IMR-90 (cell line): ENCODE measurements around the gene MDFI. TPM values are rescaled to one million over a fixed set of nuclear protein-coding genes. Genes with fewer than 3 reads are reported as not detected.

ENCODE experiments used
- ATAC-seq: fragments of 200-7000 bp; cut with Tn5 transposase; 2 replicates; pipeline ENCODE4 v1.9.1; 2020; ENCODE audit warnings: low read depth, mild to moderate bottlenecking, moderate library complexity
- BruUV-seq: library from RNA; stranded (reverse); fragments of 400-500 nt; replicated peaks from 2 replicates; lab custom pipeline; 2021; lab: Mats Ljungman, UMichigan
- CTCF ChIA-PET: fragments of 300-600 bp; formaldehyde crosslinking; extraction: SDS; loops from one replicate; lab custom pipeline; 2021; ENCODE audit warnings: antibody characterized with exemption; lab: Yijun Ruan, JAX
- POLR2A ChIA-PET: fragments of 300-600 bp; sonication (Branson Sonifier 250); formaldehyde crosslinking; loops from one replicate; lab custom pipeline; 2022; ENCODE audit warnings: antibody characterized with exemption; ENCODE audit not compliant: unreplicated experiment; lab: Charles Lee
- DNase-seq: peaks from one replicate; pipeline ENCODE4 v3.0.0; 2013
- H2AFZ ChIP-seq: replicated peaks from 2 replicates; pipeline ENCODE3; 2013; ENCODE audit warnings: low read length, mild to moderate bottlenecking; ENCODE audit not compliant: poor library complexity
- H2AK5ac ChIP-seq: 2 replicates; pipeline ENCODE4 v1.6.1; 2013; ENCODE audit warnings: low read depth, low read length, inconsistent platforms
- H2AK9ac ChIP-seq: replicated peaks from 2 replicates; pipeline ENCODE3; 2013; ENCODE audit warnings: mild to moderate bottlenecking, low read depth, low read length, moderate library complexity; ENCODE audit not compliant: poor library complexity
- H2BK120ac ChIP-seq: 2 replicates; pipeline ENCODE4 v1.6.1; 2013; ENCODE audit warnings: low read depth, low read length, inconsistent platforms
- H2BK15ac ChIP-seq: 3 replicates; pipeline ENCODE4 v1.6.1; 2013; ENCODE audit warnings: low read depth, low read length, inconsistent platforms
- H2BK20ac ChIP-seq: 2 replicates; pipeline ENCODE4 v1.6.1; 2013; ENCODE audit warnings: low read depth, mild to moderate bottlenecking, inconsistent platforms, low read length, moderate library complexity
- H2BK5ac ChIP-seq: 2 replicates; pipeline ENCODE4 v1.6.1; 2013; ENCODE audit warnings: mild to moderate bottlenecking, low read depth, low read length, inconsistent platforms; ENCODE audit not compliant: poor library complexity, severe bottlenecking
- H3K14ac ChIP-seq: replicated peaks from 2 replicates; pipeline ENCODE4 v1.6.1; 2013; ENCODE audit warnings: low read depth, low read length, inconsistent platforms
- H3K18ac ChIP-seq: 2 replicates; pipeline ENCODE4 v1.6.1; 2013; ENCODE audit warnings: low read depth, low read length, control low read depth
- H3K23ac ChIP-seq: 2 replicates; pipeline ENCODE4 v1.6.1; 2013; ENCODE audit warnings: low read depth, low read length, inconsistent platforms
- H3K27ac ChIP-seq: 2 replicates; pipeline ENCODE4 v1.5.1; 2013; ENCODE audit warnings: mild to moderate bottlenecking, control low read depth, low read length; ENCODE audit not compliant: insufficient read depth
- H3K27me3 ChIP-seq: 2 replicates; pipeline ENCODE4 v1.6.1; 2013; ENCODE audit warnings: low read length; ENCODE audit not compliant: control insufficient read depth, insufficient read depth
- H3K36me3 ChIP-seq: 2 replicates; pipeline ENCODE4 v1.6.1; 2013; ENCODE audit warnings: low read length, mixed read lengths; ENCODE audit not compliant: control insufficient read depth, insufficient read depth
- H3K4ac ChIP-seq: 2 replicates; pipeline ENCODE4 v1.6.1; 2013; ENCODE audit warnings: low read depth, low read length, inconsistent platforms
- H3K4me1 ChIP-seq: 2 replicates; pipeline ENCODE4 v1.6.1; 2013; ENCODE audit warnings: low read length, mixed read lengths; ENCODE audit not compliant: control insufficient read depth, insufficient read depth
- H3K4me2 ChIP-seq: 2 replicates; pipeline ENCODE4 v1.6.1; 2013; ENCODE audit warnings: low read depth, mild to moderate bottlenecking, control low read depth, low read length, moderate library complexity
- H3K4me3 ChIP-seq: 2 replicates; pipeline ENCODE4 v1.5.1; 2013; ENCODE audit warnings: low read depth, mild to moderate bottlenecking, control low read depth, low read length, moderate library complexity; ENCODE audit not compliant: insufficient read depth
- H3K56ac ChIP-seq: 2 replicates; pipeline ENCODE4 v1.6.1; 2013; ENCODE audit warnings: low read length, inconsistent platforms; ENCODE audit not compliant: insufficient read depth; ENCODE audit errors: extremely low read depth
- H3K79me1 ChIP-seq, 2 experiments: 2 replicates each; pipeline ENCODE4 v1.6.1; 2013; ENCODE audit warnings: low read length in 2 of 2, inconsistent platforms in 1 of 2, low read depth in 1 of 2
- H3K9ac ChIP-seq: 2 replicates; pipeline ENCODE4 v1.6.1; 2013; ENCODE audit warnings: low read depth, low read length, control low read depth
- H3K9me1 ChIP-seq: 2 replicates; pipeline ENCODE4 v1.6.1; 2013; ENCODE audit warnings: low read length, inconsistent platforms; ENCODE audit not compliant: insufficient read depth
- H3K9me3 ChIP-seq: 2 replicates; pipeline ENCODE4 v1.6.1; 2013; ENCODE audit warnings: low read length; ENCODE audit not compliant: control insufficient read depth, insufficient read depth
- H4K20me1 ChIP-seq: 2 replicates; pipeline ENCODE4 v1.6.1; 2013; ENCODE audit warnings: low read length, inconsistent platforms; ENCODE audit not compliant: insufficient read depth
- H4K5ac ChIP-seq: 2 replicates; pipeline ENCODE4 v1.6.1; 2013; ENCODE audit warnings: mild to moderate bottlenecking, low read depth, low read length, control low read depth
- H4K8ac ChIP-seq, 2 experiments: 2 replicates each; pipeline ENCODE4 v1.6.1; 2013; ENCODE audit warnings: low read depth in 2 of 2, low read length in 2 of 2, control low read depth in 1 of 2, inconsistent platforms in 1 of 2
- H4K91ac ChIP-seq: 2 replicates; pipeline ENCODE4 v1.6.1; 2013; ENCODE audit warnings: low read depth, low read length, inconsistent platforms; ENCODE audit not compliant: insufficient read depth
- BHLHE40 ChIP-seq: fragments of 150-350 bp; IDR thresholded peaks from 2 replicates; pipeline ENCODE4 v1.6.1; 2016; ENCODE audit warnings: mild to moderate bottlenecking, low read depth, low read length
- CEBPB ChIP-seq: IDR thresholded peaks from 2 replicates; pipeline ENCODE4 v1.6.1; 2012; ENCODE audit warnings: low read depth, low read length, improper control_type of control experiment
- FOS ChIP-seq: fragments of 150-350 bp; IDR thresholded peaks from 2 replicates; pipeline ENCODE4 v1.6.1; 2016; ENCODE audit warnings: low read depth, low read length
- MAFK ChIP-seq: IDR thresholded peaks from 2 replicates; pipeline ENCODE4 v1.6.1; 2012; ENCODE audit warnings: low read depth, low read length, improper control_type of control experiment
- MXI1 ChIP-seq: IDR thresholded peaks from 2 replicates; pipeline ENCODE4 v1.6.1; 2012; ENCODE audit warnings: low read depth, mild to moderate bottlenecking, low read length, moderate library complexity, borderline replicate concordance
- POLR2A ChIP-seq: IDR thresholded peaks from 2 replicates; pipeline ENCODE4 v1.6.1; 2012; ENCODE audit warnings: mild to moderate bottlenecking, low read depth, low read length
- RAD21 ChIP-seq: IDR thresholded peaks from 2 replicates; pipeline ENCODE4 v1.6.1; 2012; ENCODE audit warnings: low read length, improper control_type of control experiment
- RCOR1 ChIP-seq: IDR thresholded peaks from 2 replicates; pipeline ENCODE4 v1.6.1; 2012; ENCODE audit warnings: mild to moderate bottlenecking, low read length, improper control_type of control experiment; ENCODE audit not compliant: insufficient replicate concordance
- USF2 ChIP-seq: fragments of 150-350 bp; IDR thresholded peaks from 2 replicates; pipeline ENCODE4 v1.6.1; 2017; ENCODE audit warnings: mild to moderate bottlenecking, antibody characterized with exemption, low read length, low read depth
- WGBS, 2 experiments: methylation state at CpG; one replicate each; pipeline versions ENCODE4 v1.1.5 to v1.1.7; 2013; ENCODE audit warnings: missing lambda C conversion rate in 2 of 2; ENCODE audit not compliant: insufficient read length in 1 of 2; ENCODE audit errors: extremely low coverage in 2 of 2; 5-methylcytosine and 5-hydroxymethylcytosine counted together
- dilution Hi-C: fragments of 300-500 bp; cut with HindIII; formaldehyde crosslinking; loops from one replicate; pipeline ENCODE4 v1.14.3; 2018; ENCODE audit warnings: low sequenced_read_pairs; ENCODE audit not compliant: unreplicated experiment
- in situ Hi-C: fragments of 300-500 bp; cut with MboI; formaldehyde crosslinking; loops from 3 replicates; pipeline ENCODE4 v1.14.3; 2019; ENCODE audit warnings: low sequenced_read_pairs, inconsistent platforms, mixed read lengths
- intact Hi-C: fragments of 100-400 bp; cut with micrococcal nuclease; formaldehyde crosslinking; loops from 2 replicates; pipeline ENCODE4 v1.10.0; 2022
- polyA plus RNA-seq, 3 experiments: library from polyadenylated mRNA; depleted of rRNA; stranded (reverse); fragments of >200 nt; gene quantifications; 2 replicates each; pipeline ENCODE4 v1.2.3, GENCODE V29; 2012; ENCODE audit warnings: low replicate concordance in 1 of 3
- total RNA-seq: library from RNA; depleted of rRNA; stranded (reverse); fragments of >200 nt; gene quantifications from 2 replicates; pipeline ENCODE4 v1.2.3, GENCODE V29; 2012
- TF ChIP-seq, protein P1 (sequence below): fragments of 150-350 bp; IDR thresholded peaks from 2 replicates; pipeline ENCODE4 v1.6.1; 2016; ENCODE audit warnings: low read depth, mild to moderate bottlenecking, low read length, moderate library complexity, borderline replicate concordance
- TF ChIP-seq, protein P2 (sequence below): conservative IDR thresholded peaks from 2 replicates; pipeline ENCODE4 v1.5.1; 2012; ENCODE audit warnings: mild to moderate bottlenecking, low read depth, low read length, improper control_type of control experiment

Gene MDFI
- total and polyA plus RNA-seq, 2 of the 4 experiments (the other 2 are of a cell fraction) = 0.18 to 0.29 TPM

- Histone ChIP-seq H2AK9ac (no peak overlapping the region), H3K9me1 (no peaks in the 10 kb centered on the region), H3K4ac (no peak overlapping the region), H3K9ac (no peak overlapping the region), H3K79me1 (no peaks in the 10 kb centered on the region), H2BK5ac (no peak overlapping the region), H3K36me3 (no peaks in the 10 kb centered on the region), H3K9me3 (peaks cover 2% of the 10 kb centered on the region; the same call in 1 of the 2 replicates), H4K20me1 (no peaks in the 10 kb centered on the region), H3K27ac (no peak overlapping the region), H2BK15ac (no peak overlapping the region), H4K5ac (no peak overlapping the region), H2AK5ac (no peak overlapping the region), H4K8ac (no peak overlapping the region), H3K23ac (no peak overlapping the region), H2AFZ (no peak overlapping the region), H3K4me3 (no peak overlapping the region), H4K91ac (no peak overlapping the region), H3K18ac (no peak overlapping the region), H3K14ac (no peak overlapping the region), H3K4me2 (no peak overlapping the region), H3K27me3 (peaks cover 27% of the 10 kb centered on the region), H2BK120ac (no peak overlapping the region), H2BK20ac (no peak overlapping the region), H3K56ac (no peak overlapping the region), H3K4me1 (no peaks in the 10 kb centered on the region)
- DNase-seq (no peak), ATAC-seq (no peak)
- dilution Hi-C loops = no loop called here
- WGBS, 2 experiments = no CpG with 5 or more reads among the region's 1 CpG
- POLR2A ChIA-PET = no interaction called here
- in situ Hi-C loops = no loop called here
- intact Hi-C loops = no loop called here
- TF ChIP-seq MXI1 = no peak
- TF ChIP-seq MAFK = no peak
- no peak for TF ChIP-seq FOS
- TF ChIP-seq CEBPB = no peak
- no peak for TF ChIP-seq USF2
- TF ChIP-seq POLR2A = no peak
- TF ChIP-seq, protein P1, sequence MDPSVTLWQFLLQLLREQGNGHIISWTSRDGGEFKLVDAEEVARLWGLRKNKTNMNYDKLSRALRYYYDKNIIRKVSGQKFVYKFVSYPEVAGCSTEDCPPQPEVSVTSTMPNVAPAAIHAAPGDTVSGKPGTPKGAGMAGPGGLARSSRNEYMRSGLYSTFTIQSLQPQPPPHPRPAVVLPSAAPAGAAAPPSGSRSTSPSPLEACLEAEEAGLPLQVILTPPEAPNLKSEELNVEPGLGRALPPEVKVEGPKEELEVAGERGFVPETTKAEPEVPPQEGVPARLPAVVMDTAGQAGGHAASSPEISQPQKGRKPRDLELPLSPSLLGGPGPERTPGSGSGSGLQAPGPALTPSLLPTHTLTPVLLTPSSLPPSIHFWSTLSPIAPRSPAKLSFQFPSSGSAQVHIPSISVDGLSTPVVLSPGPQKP = no peak
- TF ChIP-seq BHLHE40 = no peak
- TF ChIP-seq, protein P2, sequence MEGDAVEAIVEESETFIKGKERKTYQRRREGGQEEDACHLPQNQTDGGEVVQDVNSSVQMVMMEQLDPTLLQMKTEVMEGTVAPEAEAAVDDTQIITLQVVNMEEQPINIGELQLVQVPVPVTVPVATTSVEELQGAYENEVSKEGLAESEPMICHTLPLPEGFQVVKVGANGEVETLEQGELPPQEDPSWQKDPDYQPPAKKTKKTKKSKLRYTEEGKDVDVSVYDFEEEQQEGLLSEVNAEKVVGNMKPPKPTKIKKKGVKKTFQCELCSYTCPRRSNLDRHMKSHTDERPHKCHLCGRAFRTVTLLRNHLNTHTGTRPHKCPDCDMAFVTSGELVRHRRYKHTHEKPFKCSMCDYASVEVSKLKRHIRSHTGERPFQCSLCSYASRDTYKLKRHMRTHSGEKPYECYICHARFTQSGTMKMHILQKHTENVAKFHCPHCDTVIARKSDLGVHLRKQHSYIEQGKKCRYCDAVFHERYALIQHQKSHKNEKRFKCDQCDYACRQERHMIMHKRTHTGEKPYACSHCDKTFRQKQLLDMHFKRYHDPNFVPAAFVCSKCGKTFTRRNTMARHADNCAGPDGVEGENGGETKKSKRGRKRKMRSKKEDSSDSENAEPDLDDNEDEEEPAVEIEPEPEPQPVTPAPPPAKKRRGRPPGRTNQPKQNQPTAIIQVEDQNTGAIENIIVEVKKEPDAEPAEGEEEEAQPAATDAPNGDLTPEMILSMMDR = no peak
- no peak for TF ChIP-seq RCOR1
- TF ChIP-seq RAD21 = no peak
- no TSS peak for BruUV-seq
- CTCF ChIA-PET = no interaction called here
These were observed 28.9 kb downstream of the MDFI start for GRCh38 chr6:41667195-41667594.
